Prostate gland (tissue), 2 donors: Measurements from ENCODE around the gene PRR19. TPM values are rescaled to one million over a fixed set of nuclear protein-coding genes. Genes with fewer than 3 reads are reported as not detected.
"Not testable (repeated sequence)": the region's sequence is repeated elsewhere in the genome, so short reads cannot be mapped to it uniquely, and the experiment has no call there.

Experiments used
- DNase-seq: peaks from one replicate; pipeline ENCODE4 v3.0.0-alpha.2; 2019; ENCODE audit warnings: low spot score
- H3K27ac ChIP-seq, 2 donors: fragments of 200-600 bp; sonication (generic); 2 replicates each; pipeline ENCODE4 v1.5.1; 2017 to 2019
- H3K27me3 ChIP-seq: fragments of 200-600 bp; sonication (generic); replicated peaks from 2 replicates; pipeline ENCODE4 v1.5.1; 2019; ENCODE audit not compliant: insufficient read depth
- H3K36me3 ChIP-seq, 2 donors: fragments of 200-600 bp; sonication (generic); 1 replicate in 1 of 2; 2 replicates in 1 of 2; pipeline versions ENCODE4 v1.5.1 to v1.8.1; 2017 to 2019
- H3K4me1 ChIP-seq: fragments of 200-600 bp; sonication (generic); replicated peaks from 2 replicates; pipeline ENCODE4 v1.5.1; 2019
- H3K4me3 ChIP-seq, 2 donors: fragments of 200-600 bp; sonication (generic); 2 replicates each; pipeline ENCODE4 v1.5.1; 2017 to 2019
- H3K9me3 ChIP-seq: fragments of 200-600 bp; sonication (generic); 2 replicates; pipeline ENCODE4 v1.5.1; 2017
- CTCF ChIP-seq, 4 experiments: fragments of 200-600 bp in 2 of 4; fragments of 450-650 bp in 2 of 4; sonication (generic) in 2 of 4; IDR thresholded peaks; 1 replicate in 3 of 4; 2 replicates in 1 of 4; pipeline ENCODE4 v1.5.1; 2016 to 2019; ENCODE audit warnings: antibody characterized with exemption in 4 of 4, mild to moderate bottlenecking in 2 of 4, moderate library complexity in 2 of 4
- POLR2A ChIP-seq: fragments of 450-650 bp; IDR thresholded peaks from one replicate; pipeline ENCODE4 v1.6.1; 2016; ENCODE audit warnings: antibody characterized with exemption, mild to moderate bottlenecking
- POLR2AphosphoS5 ChIP-seq: sonication (generic); formaldehyde crosslinking; IDR thresholded peaks from one replicate; pipeline ENCODE4 v1.6.1; 2017; ENCODE audit warnings: antibody characterized with exemption
- WGBS: methylation state at CpG from one replicate; pipeline ENCODE4 v1.1.5; 2018; 5-methylcytosine and 5-hydroxymethylcytosine counted together
- intact Hi-C: fragments of 100-400 bp; cut with DNase I; formaldehyde crosslinking; loops from one replicate; pipeline ENCODE4 v1.14.2; 2022
- total RNA-seq, 2 donors: library from RNA; depleted of rRNA; stranded (reverse); fragments of >200 nt; gene quantifications; one replicate each; pipeline ENCODE4 v1.1.0, GENCODE V29; 2016

The PRR19 gene
- total RNA-seq, 2 donors from 2014 or later, result 0.32 to 8.4 TPM

GRCh38 chr19:42333975-42334696 lies 32.2 kb downstream of the PRR19 start:
- TF ChIP-seq CTCF (IDR thresholded peaks at IDR 0.05) (no peak), POLR2AphosphoS5 (no peak), POLR2A (no peak)
- 87% methylated on average over 21 of the region's 21 CpGs for WGBS
- Histone ChIP-seq H3K27ac (no peak overlapping the region), H3K36me3 (peaks cover 0 to 3% of the 10 kb centered on the region in 2 donors), H3K27me3 (no peaks in the 10 kb centered on the region), H3K4me3 (no peak overlapping the region), H3K4me1 (no peaks in the 10 kb centered on the region), H3K9me3 (no peaks in the 10 kb centered on the region)
- no peak for DNase-seq
- intact Hi-C loops, result no loop called here

- H3K9me3 ChIP-seq, result no peaks in the 10 kb centered on the region
- WGBS, result 92% methylated on average over 13 of the region's 13 CpGs
- H3K27me3 ChIP-seq, result no peaks in the 10 kb centered on the region
- DNase-seq, result no peak
- H3K4me1 ChIP-seq, result no peaks in the 10 kb centered on the region
- TF ChIP-seq POLR2A (no peak), POLR2AphosphoS5 (no peak), CTCF (IDR thresholded peaks at IDR 0.05) (no peak)
- no peak overlapping the region for H3K4me3 ChIP-seq
- H3K36me3 ChIP-seq, result peaks cover 0 to 3% of the 10 kb centered on the region in 2 donors
- no peak overlapping the region for H3K27ac ChIP-seq
- intact Hi-C loops, result no loop called here
Measured at GRCh38 chr19:42334697-42335373, 32.9 kb downstream of the PRR19 start.

- TF ChIP-seq POLR2A, result no peak
- H3K9me3 ChIP-seq, result no peaks in the 10 kb centered on the region
- no peak for DNase-seq
- peaks cover 0 to 3% of the 10 kb centered on the region in 2 donors for H3K36me3 ChIP-seq
- H3K4me1 ChIP-seq, result no peaks in the 10 kb centered on the region
- WGBS, result 88% methylated on average over 7 of the region's 7 CpGs
- intact Hi-C loops, result no loop called here
- no peak overlapping the region for H3K4me3 ChIP-seq
- H3K27ac ChIP-seq, result no peak overlapping the region
- no peaks in the 10 kb centered on the region for H3K27me3 ChIP-seq
Measured at GRCh38 chr19:42335374-42335936, 33.5 kb downstream of the PRR19 start.

GRCh38 chr19:42335971-42336370 lies 34.0 kb downstream of the PRR19 start:
- Histone ChIP-seq H3K27me3 (no peaks in the 10 kb centered on the region), H3K36me3 (peaks cover 0 to 3% of the 10 kb centered on the region in 2 donors), H3K27ac (no peak overlapping the region), H3K4me1 (no peaks in the 10 kb centered on the region), H3K9me3 (no peaks in the 10 kb centered on the region), H3K4me3 (no peak overlapping the region)
- no peak for DNase-seq
- intact Hi-C loops, result no loop called here
- TF ChIP-seq CTCF (IDR thresholded peaks at IDR 0.05), result no peak
- TF ChIP-seq POLR2AphosphoS5, result no peak
- TF ChIP-seq POLR2A, result no peak
- whole genome bisulfite sequencing, result 90% methylated on average over 19 of the region's 19 CpGs

- H3K36me3 ChIP-seq, H3K9me3 ChIP-seq, H3K27me3 ChIP-seq, intact Hi-C loops, H3K4me3 ChIP-seq, H3K27ac ChIP-seq, H3K4me1 ChIP-seq, DNase-seq: not testable (repeated sequence)
- WGBS, result 63% methylated on average over 7 of the region's 7 CpGs
Measured at GRCh38 chr19:42339126-42339860, 37.4 kb downstream of the PRR19 start.

- 95% methylated on average over 4 of the region's 4 CpGs for WGBS
- H3K36me3 ChIP-seq, H3K27ac ChIP-seq, DNase-seq, H3K9me3 ChIP-seq, H3K4me1 ChIP-seq, H3K4me3 ChIP-seq, H3K27me3 ChIP-seq, intact Hi-C loops: not testable (repeated sequence)
Measured at GRCh38 chr19:42339922-42340321, 38.0 kb downstream of the PRR19 start.
